ENCODE data around the gene GALNS.
A peak's percentile ranks its signal among the peaks of the same experiment; 100 is the strongest.
"Not testable (repeated sequence)": the region's sequence is repeated elsewhere in the genome, so short reads cannot be mapped to it uniquely, and the experiment has no call there.

GALNS gene

DNA sequence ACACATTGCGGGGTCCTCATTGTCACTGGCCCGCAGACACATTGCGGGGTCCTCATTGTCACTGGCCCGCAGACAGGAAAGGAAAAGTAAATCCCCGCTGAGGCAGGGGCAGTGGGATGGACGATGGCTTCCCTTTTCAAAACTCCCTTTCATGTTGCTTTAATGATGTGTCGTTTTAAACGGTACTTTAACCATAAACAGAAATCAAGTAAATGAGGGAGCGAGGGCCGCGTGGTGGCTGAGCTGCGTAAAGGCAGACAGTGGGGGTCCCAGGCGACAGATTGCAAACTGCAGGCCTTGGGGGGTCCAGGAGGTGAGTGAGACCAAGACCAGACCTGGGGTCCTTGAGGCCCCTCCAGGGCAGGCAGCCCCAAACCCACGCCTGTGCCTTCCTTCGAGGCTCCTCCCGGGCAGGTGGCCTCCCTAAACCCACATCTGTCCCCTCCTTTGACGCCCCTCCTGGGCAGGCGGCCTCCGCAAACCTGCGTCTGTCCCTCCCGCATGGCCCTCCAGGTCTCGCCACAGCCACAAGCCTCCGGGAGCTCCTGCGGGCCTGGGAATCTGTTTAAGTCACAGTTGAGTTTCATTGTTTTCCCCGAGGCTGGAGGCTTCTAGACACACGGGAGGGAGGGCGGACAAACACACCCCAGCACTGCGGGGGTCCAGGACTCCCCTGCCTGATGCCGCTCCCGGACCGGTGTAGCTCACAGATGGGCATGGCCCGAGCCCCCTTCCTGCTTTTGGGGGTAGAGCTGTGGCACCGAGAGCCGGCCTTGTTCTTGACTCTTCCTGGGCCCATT lies 79.1 kb downstream of the GALNS start:
- CTCF ChIA-PET: interaction anchor here (0.7 to 1.8 kb wide), 3 partner anchors 9 to 40 kb away, joined by 3 to 7 read pairs (median 4); no protein-coding TSS in a partner anchor
- POLR2A ChIA-PET: no interaction called here
- DNase-seq (ENCODE audit: low read depth, low spot score): no peak
- TF ChIP-seq CTCF (IDR thresholded peaks at IDR 0.05; ENCODE audit: insufficient read depth, low read length, missing control alignments): no peak
- no peak overlapping the region for H3K4me3 ChIP-seq (ENCODE audit: low read depth, low read length)

- ChIA-PET POLR2A (no interaction called here), CTCF (interaction anchor here (0.7 to 1.2 kb wide), 2 partner anchors 32 to 39 kb away, joined by 3 read pairs; no protein-coding TSS in a partner anchor)
- DNase-seq (ENCODE audit: low read depth, low spot score): no peak
- no peak for TF ChIP-seq CTCF (IDR thresholded peaks at IDR 0.05; ENCODE audit: insufficient read depth, low read length, missing control alignments)
- no peak overlapping the region for H3K4me3 ChIP-seq (ENCODE audit: low read depth, low read length)
Observed at GRCh38 chr16:88775825-88776224, 80.9 kb downstream of the GALNS start.

GRCh38 chr16:88774544-88775393 lies 82.0 kb downstream of the GALNS start:
- no peak for TF ChIP-seq CTCF (IDR thresholded peaks at IDR 0.05; ENCODE audit: insufficient read depth, low read length, missing control alignments)
- no peak overlapping the region for H3K4me3 ChIP-seq (ENCODE audit: low read depth, low read length)
- DNase-seq (ENCODE audit: low read depth, low spot score): no peak
- ChIA-PET POLR2A (interaction anchor here (2.0 to 4.7 kb wide), 2 partner anchors 8 to 36 kb away, joined by 7 to 95 read pairs; partner anchors contain the start of gene PIEZO1), CTCF (interaction anchor here (4.6 to 25.7 kb wide), 2 partner anchors 8 to 30 kb away, joined by 38 to 544 read pairs; partner anchors contain the start of gene PIEZO1)

DNA sequence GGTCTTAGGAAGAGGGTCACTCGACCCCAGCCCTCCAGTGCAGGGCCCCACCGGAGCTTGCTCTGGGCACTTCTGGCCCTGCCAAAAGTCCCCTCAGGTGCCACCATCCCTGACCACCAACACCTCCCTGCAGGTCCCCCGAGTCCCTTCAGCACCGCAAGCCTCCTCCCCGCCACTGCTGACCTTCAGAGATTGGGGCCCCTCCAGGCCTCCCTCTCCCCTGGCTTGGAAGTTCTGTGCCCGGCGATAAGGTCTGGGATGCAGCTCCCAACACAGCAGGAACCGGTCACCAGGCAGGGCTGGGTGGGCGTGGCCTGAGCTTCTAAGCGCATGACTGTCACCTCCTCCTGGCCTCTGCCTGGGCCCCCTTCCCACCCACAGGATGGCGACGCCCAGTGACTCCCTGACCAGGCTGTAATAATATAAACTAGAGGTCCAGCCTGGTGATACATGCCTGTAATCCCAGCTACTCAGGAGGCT lies 82.9 kb downstream of the GALNS start:
- no peak for TF ChIP-seq CTCF (IDR thresholded peaks at IDR 0.05; ENCODE audit: insufficient read depth, low read length, missing control alignments)
- CTCF ChIA-PET: interaction anchor here (4.6 to 25.7 kb wide), 2 partner anchors 9 to 29 kb away, joined by 38 to 544 read pairs; partner anchors contain the start of gene PIEZO1
- DNase-seq (ENCODE audit: low read depth, low spot score): no peak
- H3K4me3 ChIP-seq (ENCODE audit: low read depth, low read length): peak overlapping the region; percentile 30; the same call in 1 of the 2 replicates
- POLR2A ChIA-PET: interaction anchor here (1.1 to 4.7 kb wide), 3 partner anchors 9 to 36 kb away, joined by 3 to 95 read pairs (median 7); partner anchors contain the start of gene PIEZO1

GRCh38 chr16:88772871-88773811 lies 83.6 kb downstream of the GALNS start:
- ChIA-PET CTCF (interaction anchor here (0.8 to 25.7 kb wide), 3 partner anchors 10 to 28 kb away, joined by 5 to 544 read pairs (median 38); partner anchors contain the start of gene PIEZO1), POLR2A (interaction anchor here (0.6 to 4.7 kb wide), 11 partner anchors 10 to 203 kb away, joined by 3 to 95 read pairs (median 3); partner anchors contain the start of genes GALNS, PIEZO1, TRAPPC2L and ZC3H18)
- peak; percentile 69 for DNase-seq (ENCODE audit: low read depth, low spot score)
- no peak for TF ChIP-seq CTCF (IDR thresholded peaks at IDR 0.05; ENCODE audit: insufficient read depth, low read length, missing control alignments)
- H3K4me3 ChIP-seq (ENCODE audit: low read depth, low read length): peak overlapping the region; percentile 30

GRCh38 chr16:88771781-88772180 lies 85.0 kb downstream of the GALNS start:
- H3K4me3 ChIP-seq (ENCODE audit: low read depth, low read length); DNase-seq (ENCODE audit: low read depth, low spot score): not testable (repeated sequence)
- ChIA-PET POLR2A (interaction anchor here (1.1 to 4.7 kb wide), 3 partner anchors 11 to 40 kb away, joined by 3 to 95 read pairs (median 8); partner anchors contain the start of genes APRT and PIEZO1), CTCF (interaction anchor here (4.6 to 25.7 kb wide), 2 partner anchors 11 to 27 kb away, joined by 38 to 544 read pairs; partner anchors contain the start of gene PIEZO1)
